ENCODE measurements around the gene CYP24A1.

The CYP24A1 gene

DNA sequence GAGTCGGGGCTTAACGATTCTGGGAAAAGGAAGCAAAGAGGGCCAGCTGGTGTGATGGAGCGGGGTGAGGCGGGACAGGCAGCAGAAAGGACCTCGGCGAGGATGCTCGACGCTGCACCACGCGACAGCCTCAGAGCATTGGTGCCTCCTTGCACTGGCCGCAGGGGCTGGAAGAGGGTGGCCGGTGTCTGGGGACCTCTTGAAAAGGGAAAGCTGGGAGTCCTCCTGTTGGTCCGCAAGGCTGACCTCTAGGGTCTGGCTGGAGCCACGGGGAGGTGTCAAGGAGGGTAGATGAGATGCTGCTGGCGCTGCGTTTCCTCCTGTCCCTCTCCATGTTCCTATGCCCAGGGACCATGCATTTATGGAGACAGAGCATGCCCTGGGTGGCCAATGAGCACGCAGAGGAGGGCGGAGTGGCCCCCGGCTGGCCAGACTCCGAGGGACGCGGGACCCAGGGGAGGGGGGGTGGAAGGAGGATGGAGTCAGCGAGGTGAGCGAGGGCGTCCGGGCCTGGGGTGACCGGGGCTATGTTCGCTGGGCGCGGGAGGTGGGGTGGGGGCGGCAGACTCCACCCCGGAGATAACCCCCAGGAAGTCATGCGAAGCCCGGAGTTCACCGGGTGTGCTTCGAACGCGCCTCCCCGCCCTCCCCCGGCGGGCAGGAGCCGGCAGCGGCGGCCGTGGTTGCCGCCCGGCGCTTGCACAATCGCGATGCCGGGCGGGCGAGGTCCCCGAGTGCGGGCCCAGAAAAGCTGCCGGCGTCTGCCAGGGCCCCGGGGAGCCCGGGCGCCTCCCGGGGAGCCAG lies at the start of gene CYP24A1:
CYP24A1 (minus strand) TSS at position 334 of the 804 bp plus-strand sequence. CDS start 407 bp downstream, outside the sequence.
- H3K27me3 ChIP-seq (ENCODE audit: control insufficient read depth, insufficient read depth, low read length) = peaks cover 72% of the 10 kb centered on the region
- H3K9ac ChIP-seq (ENCODE audit: low read depth, low read length) = no peak within 1 kb of the TSS
- H3K36me3 ChIP-seq (ENCODE audit: control insufficient read depth, insufficient read depth, low read length) = no peaks in the 10 kb centered on the region
- H3K9me3 ChIP-seq (ENCODE audit: control insufficient read depth, insufficient read depth, low read length) = no peaks in the 10 kb centered on the region
- peak within 1 kb of the TSS; percentile 61 for H3K4me3 ChIP-seq (ENCODE audit: low read depth, low read length)
- H3K4me1 ChIP-seq (ENCODE audit: control insufficient read depth, insufficient read depth, low read length) = peaks cover 10% of the 10 kb centered on the region

DNA sequence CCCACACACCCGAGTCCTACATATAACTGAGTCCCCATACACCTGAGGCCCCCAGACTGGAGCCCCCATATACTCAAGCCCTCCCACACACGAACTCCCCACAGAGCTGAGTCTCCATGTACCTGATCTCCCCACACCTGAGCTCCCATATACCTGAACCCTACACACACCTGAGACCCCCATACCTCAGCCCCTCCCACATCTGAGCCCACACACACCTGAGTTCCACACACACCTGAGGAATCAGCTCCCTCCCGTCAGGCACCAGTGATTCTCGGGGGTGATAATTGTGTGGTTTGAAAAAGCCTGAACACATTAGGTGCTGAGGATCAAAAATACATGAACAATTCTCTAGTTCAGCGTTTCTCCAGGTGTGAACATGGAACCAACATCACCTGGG lies 49.5 kb upstream of the CYP24A1 start:
- Histone ChIP-seq H3K9me3 (ENCODE audit: control insufficient read depth, insufficient read depth, low read length) (no peaks in the 10 kb centered on the region), H3K36me3 (ENCODE audit: control insufficient read depth, insufficient read depth, low read length) (no peaks in the 10 kb centered on the region), H3K4me3 (ENCODE audit: low read depth, low read length) (no peak overlapping the region), H3K9ac (ENCODE audit: low read depth, low read length) (no peak overlapping the region), H3K27me3 (ENCODE audit: control insufficient read depth, insufficient read depth, low read length) (no peaks in the 10 kb centered on the region), H3K4me1 (ENCODE audit: control insufficient read depth, insufficient read depth, low read length) (peaks cover 4% of the 10 kb centered on the region)

DNA sequence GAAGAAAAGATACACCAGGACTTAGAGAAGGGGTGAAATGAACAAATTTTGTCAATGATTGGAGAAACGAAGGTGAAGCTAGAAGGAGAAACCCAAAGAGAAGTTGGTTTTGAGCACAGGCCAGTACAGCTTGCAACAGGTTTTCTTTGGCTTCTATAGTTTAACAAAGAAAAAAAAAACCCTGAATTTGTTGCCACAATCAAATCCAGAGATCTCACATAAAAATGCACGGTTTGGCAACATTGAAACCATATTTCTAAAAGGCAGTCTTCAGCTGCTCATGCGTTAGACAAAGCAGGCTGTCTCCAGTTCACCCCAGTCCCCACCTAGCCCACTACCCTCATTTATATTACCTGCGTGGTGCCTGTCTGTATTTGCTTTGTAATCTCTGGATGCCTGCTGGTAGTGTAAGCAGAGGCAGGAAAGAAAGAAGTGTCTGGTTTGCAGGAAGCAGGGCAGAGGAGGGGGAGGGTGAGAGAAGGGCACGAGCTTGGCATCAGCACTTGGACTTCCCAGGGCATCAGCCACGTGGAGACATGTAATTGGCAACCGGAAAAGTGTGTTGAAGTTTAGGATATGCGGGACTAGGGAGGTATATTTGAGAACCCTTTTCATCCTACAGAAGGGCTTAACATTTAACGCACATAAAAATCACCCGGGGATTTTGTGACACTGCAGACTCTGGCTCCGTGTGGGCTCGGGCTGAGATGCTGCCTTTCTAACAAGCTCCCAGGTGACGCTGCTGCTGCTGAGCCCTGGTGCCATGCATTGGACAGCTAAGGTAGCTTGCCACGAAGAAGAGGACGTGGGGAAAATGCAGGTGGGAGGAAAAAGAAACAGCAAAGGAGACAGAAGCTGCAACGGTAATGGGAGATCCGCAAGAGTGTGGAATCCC lies 48.5 kb upstream of the CYP24A1 start:
- Histone ChIP-seq H3K27me3 (ENCODE audit: control insufficient read depth, insufficient read depth, low read length) (no peaks in the 10 kb centered on the region), H3K4me3 (ENCODE audit: low read depth, low read length) (no peak overlapping the region), H3K9ac (ENCODE audit: low read depth, low read length) (no peak overlapping the region), H3K9me3 (ENCODE audit: control insufficient read depth, insufficient read depth, low read length) (no peaks in the 10 kb centered on the region), H3K36me3 (ENCODE audit: control insufficient read depth, insufficient read depth, low read length) (no peaks in the 10 kb centered on the region), H3K4me1 (ENCODE audit: control insufficient read depth, insufficient read depth, low read length) (peaks cover 4% of the 10 kb centered on the region)

DNA sequence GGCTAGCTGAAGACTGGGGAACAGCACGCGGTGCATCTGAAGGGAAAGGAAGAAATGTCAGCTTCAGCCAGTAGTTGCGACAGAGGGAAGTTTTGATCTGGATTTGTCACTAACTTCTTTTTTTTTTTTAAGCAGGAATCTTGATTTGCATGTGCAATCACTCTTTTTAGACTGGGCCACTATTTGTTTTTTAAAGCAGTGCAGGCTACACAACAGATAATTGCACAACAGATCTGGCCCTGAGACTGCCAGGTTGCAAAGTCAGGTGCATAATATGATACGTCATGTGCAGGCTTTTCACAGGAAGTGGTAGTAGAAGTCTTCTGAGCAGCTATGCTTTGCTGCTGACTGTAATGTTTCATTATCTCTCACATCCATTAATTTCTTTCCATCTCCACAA lies 47.6 kb upstream of the CYP24A1 start:
- Histone ChIP-seq H3K9me3 (ENCODE audit: control insufficient read depth, insufficient read depth, low read length) (no peaks in the 10 kb centered on the region), H3K4me1 (ENCODE audit: control insufficient read depth, insufficient read depth, low read length) (peaks cover 4% of the 10 kb centered on the region), H3K4me3 (ENCODE audit: low read depth, low read length) (no peak overlapping the region), H3K36me3 (ENCODE audit: control insufficient read depth, insufficient read depth, low read length) (no peaks in the 10 kb centered on the region), H3K27me3 (ENCODE audit: control insufficient read depth, insufficient read depth, low read length) (no peaks in the 10 kb centered on the region), H3K9ac (ENCODE audit: low read depth, low read length) (no peak overlapping the region)

DNA sequence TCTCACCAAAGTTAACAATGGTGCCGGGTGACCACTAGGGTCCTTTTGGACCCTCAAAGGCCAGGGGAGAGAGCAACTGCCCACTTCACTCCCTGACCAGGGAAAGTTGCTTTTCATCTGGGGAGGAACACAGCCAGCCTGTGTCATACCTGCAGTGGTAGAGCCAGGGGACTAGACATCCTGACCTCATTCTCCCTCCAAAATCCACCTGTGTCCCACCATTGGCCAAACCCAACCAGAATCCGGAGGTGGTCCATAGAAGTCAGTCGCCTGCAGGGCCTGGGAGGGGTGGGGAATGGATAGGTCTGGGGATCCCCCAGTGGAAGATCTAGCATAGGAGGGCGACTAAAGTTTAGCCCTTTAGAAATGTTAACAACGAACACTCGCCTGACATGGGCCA lies 46.9 kb upstream of the CYP24A1 start:
- no peaks in the 10 kb centered on the region for H3K36me3 ChIP-seq (ENCODE audit: control insufficient read depth, insufficient read depth, low read length)
- peaks cover 4% of the 10 kb centered on the region for H3K4me1 ChIP-seq (ENCODE audit: control insufficient read depth, insufficient read depth, low read length)
- H3K9ac ChIP-seq (ENCODE audit: low read depth, low read length) = no peak overlapping the region
- H3K9me3 ChIP-seq (ENCODE audit: control insufficient read depth, insufficient read depth, low read length) = no peaks in the 10 kb centered on the region
- H3K27me3 ChIP-seq (ENCODE audit: control insufficient read depth, insufficient read depth, low read length) = no peaks in the 10 kb centered on the region
- no peak overlapping the region for H3K4me3 ChIP-seq (ENCODE audit: low read depth, low read length)

DNA sequence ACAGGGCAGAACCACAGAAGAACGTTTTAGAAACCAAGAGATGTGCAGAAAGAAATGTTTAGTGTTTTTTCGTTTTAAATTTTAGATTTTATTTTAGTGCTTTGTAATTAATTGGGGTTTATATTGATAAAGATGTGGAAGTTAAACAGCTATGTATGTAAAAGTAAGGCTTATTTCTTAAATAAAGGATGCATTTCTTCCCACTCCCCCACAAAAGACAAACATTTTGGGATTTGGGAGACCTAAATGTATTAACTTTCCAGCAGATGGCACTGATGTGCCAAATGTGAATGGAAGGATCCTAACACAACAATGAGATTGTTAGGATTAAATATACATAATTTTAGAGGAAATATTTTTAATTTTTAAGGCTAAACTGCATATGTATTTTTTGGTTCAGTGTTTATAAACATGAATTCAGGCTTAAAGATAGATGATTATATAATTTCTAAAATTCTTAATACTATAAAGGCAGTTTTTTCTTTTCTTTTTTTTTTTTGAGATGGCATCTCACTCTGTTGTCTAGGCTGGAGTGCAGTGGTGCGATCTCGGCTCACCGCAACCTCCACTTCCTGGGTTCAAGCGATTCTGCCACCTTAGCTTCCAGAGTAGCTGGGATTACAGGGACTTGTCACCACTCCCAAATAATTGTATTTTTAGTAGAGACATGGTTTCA lies 46.1 kb upstream of the CYP24A1 start:
- no peaks in the 10 kb centered on the region for H3K27me3 ChIP-seq (ENCODE audit: control insufficient read depth, insufficient read depth, low read length)
- no peaks in the 10 kb centered on the region for H3K36me3 ChIP-seq (ENCODE audit: control insufficient read depth, insufficient read depth, low read length)
- H3K9me3 ChIP-seq (ENCODE audit: control insufficient read depth, insufficient read depth, low read length) = no peaks in the 10 kb centered on the region
- H3K4me3 ChIP-seq (ENCODE audit: low read depth, low read length) = no peak overlapping the region
- peaks cover 4% of the 10 kb centered on the region for H3K4me1 ChIP-seq (ENCODE audit: control insufficient read depth, insufficient read depth, low read length)
- no peak overlapping the region for H3K9ac ChIP-seq (ENCODE audit: low read depth, low read length)

DNA sequence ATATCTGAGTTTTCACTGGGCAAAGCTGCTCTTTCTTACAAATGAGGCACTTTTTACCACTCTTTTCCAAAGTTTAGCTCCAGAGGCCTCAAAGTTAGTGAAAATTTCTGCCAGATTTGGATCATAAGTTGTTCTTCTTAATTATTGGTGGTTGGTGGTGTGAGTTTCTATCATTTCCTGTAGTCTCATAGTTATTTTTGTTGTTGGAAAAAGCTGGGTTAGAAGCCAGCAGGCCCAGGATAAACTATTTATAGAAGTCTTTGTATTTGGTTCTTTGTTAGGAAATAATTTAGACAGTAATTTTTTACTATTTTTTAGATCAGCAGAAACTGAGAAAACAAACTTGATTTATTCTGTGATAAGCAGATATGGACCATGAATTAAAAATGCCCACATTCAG lies 44.7 kb upstream of the CYP24A1 start:
- Histone ChIP-seq H3K4me1 (ENCODE audit: control insufficient read depth, insufficient read depth, low read length) (peaks cover 2% of the 10 kb centered on the region), H3K27me3 (ENCODE audit: control insufficient read depth, insufficient read depth, low read length) (no peaks in the 10 kb centered on the region), H3K9ac (ENCODE audit: low read depth, low read length) (no peak overlapping the region), H3K9me3 (ENCODE audit: control insufficient read depth, insufficient read depth, low read length) (no peaks in the 10 kb centered on the region), H3K36me3 (ENCODE audit: control insufficient read depth, insufficient read depth, low read length) (no peaks in the 10 kb centered on the region), H3K4me3 (ENCODE audit: low read depth, low read length) (no peak overlapping the region)

DNA sequence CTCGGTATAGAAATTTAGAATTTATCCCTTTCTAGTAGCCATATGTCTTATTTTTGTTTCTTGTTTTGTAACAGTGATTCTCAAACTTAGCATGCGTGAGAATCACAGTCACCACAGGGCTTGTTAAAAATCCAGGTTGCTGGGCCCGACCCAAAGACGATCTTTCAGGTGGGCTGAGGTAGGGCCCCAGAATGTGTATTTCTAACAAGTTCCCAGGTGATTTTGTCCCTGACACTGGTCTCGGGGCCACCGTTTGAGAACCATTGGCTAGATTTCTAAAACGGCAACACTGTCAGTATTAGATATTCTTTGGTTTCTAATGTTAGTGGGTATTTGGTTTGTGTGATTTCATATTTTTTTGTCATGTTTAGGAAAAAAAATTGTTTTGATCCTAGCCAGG lies 44.0 kb upstream of the CYP24A1 start:
- H3K36me3 ChIP-seq (ENCODE audit: control insufficient read depth, insufficient read depth, low read length) = no peaks in the 10 kb centered on the region
- H3K27me3 ChIP-seq (ENCODE audit: control insufficient read depth, insufficient read depth, low read length) = no peaks in the 10 kb centered on the region
- no peak overlapping the region for H3K9ac ChIP-seq (ENCODE audit: low read depth, low read length)
- H3K4me3 ChIP-seq (ENCODE audit: low read depth, low read length) = no peak overlapping the region
- no peaks in the 10 kb centered on the region for H3K9me3 ChIP-seq (ENCODE audit: control insufficient read depth, insufficient read depth, low read length)
- no peaks in the 10 kb centered on the region for H3K4me1 ChIP-seq (ENCODE audit: control insufficient read depth, insufficient read depth, low read length)

DNA sequence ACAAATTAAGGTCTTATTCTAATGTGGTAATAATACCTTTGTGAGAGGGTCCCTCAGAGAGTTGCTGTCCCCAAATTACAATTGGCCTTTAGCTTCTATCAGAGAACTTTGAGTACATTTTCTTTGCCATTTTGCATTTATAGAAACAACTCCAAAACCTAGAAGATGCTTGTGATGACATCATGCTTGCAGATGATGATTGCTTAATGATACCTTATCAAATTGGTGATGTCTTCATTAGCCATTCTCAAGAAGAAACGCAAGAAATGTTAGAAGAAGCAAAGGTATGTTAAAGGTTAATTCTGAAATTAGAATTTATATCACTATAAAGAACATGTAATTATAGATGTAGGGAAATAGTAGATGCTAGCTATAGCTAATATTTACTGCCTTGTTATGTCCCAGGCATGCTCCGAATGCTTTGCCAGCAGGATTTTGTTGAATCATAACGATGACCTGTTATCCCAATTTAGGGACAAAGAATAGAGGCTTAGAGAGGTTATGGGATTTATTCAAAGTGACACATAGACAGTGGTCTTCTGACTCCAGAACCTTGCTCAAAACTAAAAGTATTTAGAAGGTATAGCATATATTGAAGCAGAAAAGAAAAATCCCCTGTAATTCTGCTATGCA lies 41.5 kb upstream of the CYP24A1 start:
- no peaks in the 10 kb centered on the region for H3K9me3 ChIP-seq (ENCODE audit: control insufficient read depth, insufficient read depth, low read length)
- H3K4me3 ChIP-seq (ENCODE audit: low read depth, low read length) = no peak overlapping the region
- H3K4me1 ChIP-seq (ENCODE audit: control insufficient read depth, insufficient read depth, low read length) = no peaks in the 10 kb centered on the region
- H3K9ac ChIP-seq (ENCODE audit: low read depth, low read length) = no peak overlapping the region
- no peaks in the 10 kb centered on the region for H3K36me3 ChIP-seq (ENCODE audit: control insufficient read depth, insufficient read depth, low read length)
- H3K27me3 ChIP-seq (ENCODE audit: control insufficient read depth, insufficient read depth, low read length) = no peaks in the 10 kb centered on the region

DNA sequence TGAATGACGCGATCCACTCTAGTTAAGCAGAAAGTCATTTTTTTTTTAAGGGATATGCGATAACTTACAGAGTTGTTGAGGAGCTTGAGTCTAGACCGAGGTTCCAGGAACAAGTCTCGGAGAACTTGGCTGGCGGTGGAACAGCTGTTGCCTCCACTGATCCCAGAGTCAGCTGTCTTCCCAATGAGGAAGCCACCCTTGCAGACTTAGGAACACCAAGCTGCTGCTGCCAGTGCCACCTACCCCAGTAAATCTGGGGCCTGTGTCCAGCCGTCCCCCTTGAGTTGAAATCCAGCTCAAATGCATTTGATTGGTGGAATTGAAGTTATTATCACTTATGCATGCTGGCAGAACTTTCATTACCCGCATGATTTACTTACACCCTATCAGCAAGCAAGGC lies 40.8 kb upstream of the CYP24A1 start:
- no peaks in the 10 kb centered on the region for H3K9me3 ChIP-seq (ENCODE audit: control insufficient read depth, insufficient read depth, low read length)
- H3K9ac ChIP-seq (ENCODE audit: low read depth, low read length) = no peak overlapping the region
- H3K4me3 ChIP-seq (ENCODE audit: low read depth, low read length) = no peak overlapping the region
- no peaks in the 10 kb centered on the region for H3K36me3 ChIP-seq (ENCODE audit: control insufficient read depth, insufficient read depth, low read length)
- peaks cover 2% of the 10 kb centered on the region for H3K4me1 ChIP-seq (ENCODE audit: control insufficient read depth, insufficient read depth, low read length)
- no peaks in the 10 kb centered on the region for H3K27me3 ChIP-seq (ENCODE audit: control insufficient read depth, insufficient read depth, low read length)

DNA sequence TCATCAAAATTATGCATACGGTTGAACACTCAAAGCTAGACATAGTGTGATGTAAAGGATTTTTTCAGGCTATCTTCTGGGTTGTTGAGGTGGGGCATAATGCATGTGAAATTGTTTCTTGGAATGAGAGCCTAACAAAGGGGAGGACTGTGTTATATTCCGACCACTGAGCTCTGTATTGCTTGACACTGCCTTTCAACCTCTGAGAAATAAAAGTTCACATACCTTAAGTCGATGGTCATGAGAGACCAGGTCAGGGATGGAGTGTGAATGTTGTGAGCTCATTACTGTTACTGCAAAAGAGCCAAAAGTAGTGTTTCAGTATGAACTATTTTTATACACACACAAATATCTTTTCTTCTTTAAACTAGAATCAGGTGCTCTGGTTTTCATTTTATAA lies 39.1 kb upstream of the CYP24A1 start:
- no peaks in the 10 kb centered on the region for H3K27me3 ChIP-seq (ENCODE audit: control insufficient read depth, insufficient read depth, low read length)
- no peak overlapping the region for H3K9ac ChIP-seq (ENCODE audit: low read depth, low read length)
- no peak overlapping the region for H3K4me3 ChIP-seq (ENCODE audit: low read depth, low read length)
- no peaks in the 10 kb centered on the region for H3K9me3 ChIP-seq (ENCODE audit: control insufficient read depth, insufficient read depth, low read length)
- peaks cover 3% of the 10 kb centered on the region for H3K4me1 ChIP-seq (ENCODE audit: control insufficient read depth, insufficient read depth, low read length)
- H3K36me3 ChIP-seq (ENCODE audit: control insufficient read depth, insufficient read depth, low read length) = no peaks in the 10 kb centered on the region
